ENCODE measurements around the gene RIMS3.
"Not testable (repeated sequence)": the region's sequence is repeated elsewhere in the genome, so short reads cannot be mapped to it uniquely, and the experiment has no call there.

RIMS3 gene

DNA sequence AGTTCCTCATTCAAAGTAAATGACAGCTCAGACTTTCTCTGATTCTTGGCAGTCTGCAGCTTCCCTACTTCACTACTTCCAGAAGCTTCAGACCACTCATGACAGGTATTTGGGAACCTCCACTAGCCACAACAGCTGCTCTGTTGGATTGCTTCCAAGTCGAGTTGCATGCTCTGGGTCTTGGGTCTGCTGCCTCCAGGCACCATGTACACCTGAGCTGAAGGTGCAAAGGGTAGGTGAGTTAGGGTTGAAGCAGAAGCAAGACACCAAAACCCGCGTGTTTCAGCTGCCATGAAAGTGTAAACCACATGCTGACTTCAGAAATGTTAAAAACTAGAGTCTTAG lies 71.3 kb downstream of the RIMS3 start:
- DNase-seq (ENCODE audit: low read depth in 1 of 2, low spot score in 1 of 2): no peak

DNA sequence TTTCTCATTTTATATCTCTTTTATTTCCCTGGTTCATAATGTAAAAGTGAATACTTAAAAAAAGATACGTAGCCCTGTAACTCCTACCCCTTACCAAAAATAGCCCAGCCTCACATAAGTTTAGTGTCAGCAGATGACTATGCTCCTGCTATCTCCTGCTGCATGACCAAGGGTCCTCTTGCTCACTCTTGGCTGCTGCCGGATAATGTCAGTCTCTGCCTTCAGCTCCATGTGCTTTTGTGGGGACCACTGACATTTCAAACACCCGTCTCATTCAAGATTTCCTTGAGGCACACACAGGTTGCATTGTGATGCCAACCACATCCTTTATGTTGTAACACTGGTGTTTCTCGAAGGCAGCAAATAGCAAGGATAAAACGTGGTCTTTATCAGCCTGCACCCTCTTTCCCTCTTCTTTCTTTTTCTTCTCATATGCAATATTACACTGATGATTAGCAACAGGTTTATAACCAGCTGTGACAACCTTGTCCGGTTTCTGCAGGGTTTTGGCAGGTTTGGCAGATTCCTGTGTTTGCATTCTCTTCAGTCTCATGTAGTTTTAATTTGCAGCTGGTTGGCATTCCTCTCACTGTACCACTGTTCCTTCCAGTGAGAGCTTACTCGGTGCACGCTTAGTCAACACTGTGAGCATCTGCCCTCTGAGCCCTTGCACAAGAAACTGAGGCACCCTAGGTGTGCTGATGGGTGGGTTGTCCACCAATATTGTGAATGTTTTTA lies 71.9 kb downstream of the RIMS3 start:
- DNase-seq (ENCODE audit: low read depth in 1 of 2, low spot score in 1 of 2): no peak

GRCh38 chr1:40592107-40592803 lies 73.2 kb downstream of the RIMS3 start:
- no peak for DNase-seq (ENCODE audit: low read depth in 1 of 2, low spot score in 1 of 2)

GRCh38 chr1:40588586-40588985 lies 76.9 kb downstream of the RIMS3 start:
- DNase-seq (ENCODE audit: low read depth in 1 of 2, low spot score in 1 of 2): no peak

DNA sequence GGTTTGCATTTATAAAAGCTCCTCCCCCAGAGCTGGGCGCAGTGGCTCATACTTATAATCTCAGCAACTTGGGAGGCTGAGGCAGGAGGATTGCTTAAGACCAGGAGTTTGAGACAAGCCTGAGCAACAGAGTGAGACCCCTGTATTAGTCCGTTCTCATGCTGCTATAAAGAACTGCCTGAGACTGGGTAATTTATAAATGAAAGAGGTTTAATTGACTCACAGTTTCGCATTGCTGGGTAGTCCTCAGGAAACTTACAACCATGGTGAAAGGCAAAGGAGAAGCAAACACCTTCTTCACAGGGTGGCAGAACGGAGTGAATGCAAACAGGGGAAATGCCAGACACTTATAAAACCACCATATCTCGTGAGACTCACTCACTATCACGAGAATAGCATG lies 81.5 kb downstream of the RIMS3 start:
- no peak for DNase-seq (ENCODE audit: low read depth in 1 of 2, low spot score in 1 of 2)

DNA sequence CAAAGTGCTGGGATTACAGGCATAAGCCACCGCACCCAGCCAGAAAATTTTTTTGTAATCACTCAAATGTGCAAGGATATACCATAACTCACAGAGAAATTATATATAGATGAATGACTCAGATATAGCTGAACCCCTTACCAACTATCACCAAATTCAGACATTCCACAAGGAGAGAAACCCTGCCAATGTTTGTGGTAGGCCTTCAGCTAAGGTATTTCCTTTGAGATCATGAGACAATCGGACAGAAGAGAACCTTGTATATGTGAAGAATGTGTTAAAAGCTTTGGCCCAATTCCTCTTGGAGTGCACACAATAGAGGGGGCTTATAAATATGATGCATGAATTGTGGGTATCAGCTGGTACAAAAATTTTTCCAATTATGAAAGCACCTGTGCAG lies 83.4 kb downstream of the RIMS3 start:
- DNase-seq (ENCODE audit: low read depth in 1 of 2, low spot score in 1 of 2): no peak

- no peak for DNase-seq (ENCODE audit: low read depth in 1 of 2, low spot score in 1 of 2)
Observed at GRCh38 chr1:40575336-40575735, 90.1 kb downstream of the RIMS3 start.

GRCh38 chr1:40574805-40575204 lies 90.7 kb downstream of the RIMS3 start:
- not testable (repeated sequence) for DNase-seq (ENCODE audit: low read depth in 1 of 2, low spot score in 1 of 2)
